GM12875 (cell line): ENCODE data around the gene KCNMA1.

Source experiments
- H3K4me3 ChIP-seq: one replicate; pipeline ENCODE4 v1.5.1; 2011; ENCODE audit warnings: low read depth, low read length, control low read depth
- TF ChIP-seq, protein P1 (sequence below): IDR thresholded peaks from 2 replicates; pipeline ENCODE4 v1.5.1; 2011; ENCODE audit warnings: low read depth, mild to moderate bottlenecking, control low read depth, inconsistent platforms, low read length, moderate library complexity, borderline replicate concordance; ENCODE audit not compliant: insufficient read depth

KCNMA1 gene

DNA sequence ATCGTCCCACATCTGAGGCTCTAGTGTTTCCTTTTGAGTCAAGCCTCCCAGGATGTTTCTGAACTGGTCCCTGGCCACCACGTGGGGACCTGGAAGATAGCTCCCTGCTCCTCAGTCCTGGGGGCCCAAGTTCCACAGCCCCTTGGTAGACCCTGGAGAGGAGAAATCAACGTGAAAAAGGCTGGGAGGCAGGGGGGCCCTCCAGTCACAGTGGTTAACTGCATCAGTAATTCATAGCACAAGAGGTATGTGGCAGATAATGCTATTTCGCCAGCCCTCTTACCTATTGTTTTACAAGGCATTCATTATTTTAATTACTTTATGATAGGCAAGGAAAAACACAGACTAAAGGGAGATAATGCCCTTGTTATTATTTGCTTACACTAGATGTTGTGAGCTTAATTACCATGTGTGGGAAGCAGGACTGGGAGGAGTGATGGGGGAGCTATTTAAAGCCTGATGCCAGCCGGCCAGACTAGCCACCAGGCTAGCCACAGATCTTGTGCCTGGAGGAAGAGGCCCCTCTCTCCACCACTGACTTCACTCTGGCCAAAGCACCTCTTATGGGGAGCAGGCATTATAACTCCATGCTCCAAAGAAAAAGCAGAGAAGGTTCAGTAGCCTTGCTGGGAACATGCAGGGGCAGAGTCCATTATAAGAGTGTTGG is 230.7 kb downstream of the KCNMA1 start:
- TF ChIP-seq, protein P1, sequence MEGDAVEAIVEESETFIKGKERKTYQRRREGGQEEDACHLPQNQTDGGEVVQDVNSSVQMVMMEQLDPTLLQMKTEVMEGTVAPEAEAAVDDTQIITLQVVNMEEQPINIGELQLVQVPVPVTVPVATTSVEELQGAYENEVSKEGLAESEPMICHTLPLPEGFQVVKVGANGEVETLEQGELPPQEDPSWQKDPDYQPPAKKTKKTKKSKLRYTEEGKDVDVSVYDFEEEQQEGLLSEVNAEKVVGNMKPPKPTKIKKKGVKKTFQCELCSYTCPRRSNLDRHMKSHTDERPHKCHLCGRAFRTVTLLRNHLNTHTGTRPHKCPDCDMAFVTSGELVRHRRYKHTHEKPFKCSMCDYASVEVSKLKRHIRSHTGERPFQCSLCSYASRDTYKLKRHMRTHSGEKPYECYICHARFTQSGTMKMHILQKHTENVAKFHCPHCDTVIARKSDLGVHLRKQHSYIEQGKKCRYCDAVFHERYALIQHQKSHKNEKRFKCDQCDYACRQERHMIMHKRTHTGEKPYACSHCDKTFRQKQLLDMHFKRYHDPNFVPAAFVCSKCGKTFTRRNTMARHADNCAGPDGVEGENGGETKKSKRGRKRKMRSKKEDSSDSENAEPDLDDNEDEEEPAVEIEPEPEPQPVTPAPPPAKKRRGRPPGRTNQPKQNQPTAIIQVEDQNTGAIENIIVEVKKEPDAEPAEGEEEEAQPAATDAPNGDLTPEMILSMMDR: no peak
- no peak overlapping the region for H3K4me3 ChIP-seq

DNA sequence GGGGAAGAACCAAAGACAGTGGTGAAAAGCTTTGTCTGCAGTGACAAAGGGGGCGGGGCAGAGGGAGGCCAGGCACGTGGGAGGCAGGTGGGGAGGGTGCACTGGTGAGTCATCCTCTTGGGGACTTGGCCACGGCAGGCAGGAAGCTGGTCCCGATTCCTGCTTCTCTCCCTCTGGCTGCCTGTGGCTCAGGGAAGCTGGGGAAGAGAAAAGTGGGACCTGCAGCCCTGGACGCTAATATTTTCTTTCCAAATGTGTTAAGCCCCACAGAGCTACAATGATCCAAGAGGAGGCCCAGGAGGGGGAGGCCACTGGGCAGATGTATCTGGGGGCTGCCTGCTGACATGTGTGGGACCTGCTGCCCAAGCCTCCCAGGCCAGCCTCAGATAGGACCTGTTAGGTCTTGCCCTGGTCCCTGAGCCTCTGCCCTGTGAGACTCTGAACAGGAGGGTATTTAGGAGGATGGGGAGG is 231.8 kb downstream of the KCNMA1 start:
- TF ChIP-seq, protein P1: no peak
- H3K4me3 ChIP-seq: no peak overlapping the region

DNA sequence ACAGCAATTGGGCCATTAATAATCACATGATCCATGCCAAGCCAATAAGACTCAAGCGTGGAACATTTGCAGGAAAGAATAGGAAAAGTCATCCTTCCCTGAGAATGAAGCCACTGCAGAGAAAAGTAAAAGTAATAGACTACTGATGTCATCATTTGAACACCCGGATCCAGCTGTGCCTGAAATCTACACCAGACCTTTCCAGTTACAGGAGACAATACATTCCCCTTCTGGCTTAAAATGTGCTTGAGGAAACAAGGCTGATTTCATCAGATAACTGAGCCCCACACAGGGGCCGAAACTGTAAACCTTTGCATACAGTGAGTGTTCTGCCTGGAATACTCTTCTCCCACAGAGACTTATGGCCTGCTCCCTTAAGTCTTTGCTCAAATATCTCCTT is 232.8 kb downstream of the KCNMA1 start:
- TF ChIP-seq, protein P1: no peak
- H3K4me3 ChIP-seq: no peak overlapping the region

DNA sequence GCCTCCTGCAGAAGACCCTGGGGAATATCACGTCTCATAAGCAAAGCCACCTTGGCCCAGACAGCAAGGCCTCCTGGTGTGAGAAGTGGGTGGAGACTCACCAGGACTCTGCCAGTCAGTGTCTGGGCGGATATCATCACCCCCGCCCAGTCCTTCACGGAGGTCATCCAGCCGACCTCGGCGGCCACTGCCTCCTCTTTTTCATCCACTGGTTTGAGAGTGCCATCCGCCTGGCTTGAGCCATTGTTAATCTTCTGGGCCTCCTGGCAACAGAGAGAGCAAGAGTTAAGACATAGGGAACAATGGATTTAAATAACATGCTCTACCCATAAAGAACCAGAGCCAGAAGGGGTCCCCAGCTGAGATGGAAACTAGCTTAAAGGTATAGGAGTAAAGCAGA is 233.8 kb downstream of the KCNMA1 start:
- TF ChIP-seq, protein P1: no peak
- no peak overlapping the region for H3K4me3 ChIP-seq

DNA sequence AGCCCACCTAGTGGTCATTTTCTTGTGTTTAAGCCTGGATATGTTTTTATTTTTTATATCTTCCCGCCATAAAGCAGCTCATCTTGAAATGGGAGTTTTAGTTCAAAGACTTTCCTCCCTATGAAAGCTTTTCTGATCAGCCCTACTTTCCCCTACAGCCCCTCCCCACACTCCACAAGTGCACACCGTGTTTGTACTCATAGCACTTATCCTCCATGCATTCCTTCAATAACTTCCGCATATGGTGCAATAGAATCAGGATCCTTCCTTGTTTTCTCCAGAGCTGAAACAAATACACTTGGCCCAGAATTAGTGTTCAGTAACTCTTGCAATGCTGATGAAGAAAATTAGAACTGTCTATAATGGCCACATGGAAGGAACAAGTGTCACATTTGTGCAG is 235.9 kb downstream of the KCNMA1 start:
- TF ChIP-seq, protein P1: no peak
- H3K4me3 ChIP-seq: no peak overlapping the region

DNA sequence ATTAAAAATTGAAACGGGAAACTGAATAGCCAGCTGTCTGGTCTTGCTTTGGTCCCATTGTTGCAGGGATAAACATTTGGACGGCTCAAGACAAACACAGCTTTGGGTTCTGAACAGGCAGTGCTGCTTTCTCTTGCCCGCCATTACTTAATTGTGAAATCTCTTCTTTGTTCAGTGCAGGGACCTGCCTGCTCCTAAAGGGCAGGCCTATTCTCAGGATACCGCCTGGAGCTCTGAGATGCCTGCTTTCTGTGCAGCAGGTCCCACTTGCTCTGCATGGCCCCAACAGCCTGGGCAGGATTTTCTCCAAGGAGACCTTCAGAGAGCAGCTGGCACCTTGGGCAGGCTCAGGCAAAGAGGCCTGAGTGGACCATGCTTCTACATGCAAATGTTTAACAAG is 237.6 kb downstream of the KCNMA1 start:
- no peak overlapping the region for H3K4me3 ChIP-seq
- TF ChIP-seq, protein P1: no peak

DNA sequence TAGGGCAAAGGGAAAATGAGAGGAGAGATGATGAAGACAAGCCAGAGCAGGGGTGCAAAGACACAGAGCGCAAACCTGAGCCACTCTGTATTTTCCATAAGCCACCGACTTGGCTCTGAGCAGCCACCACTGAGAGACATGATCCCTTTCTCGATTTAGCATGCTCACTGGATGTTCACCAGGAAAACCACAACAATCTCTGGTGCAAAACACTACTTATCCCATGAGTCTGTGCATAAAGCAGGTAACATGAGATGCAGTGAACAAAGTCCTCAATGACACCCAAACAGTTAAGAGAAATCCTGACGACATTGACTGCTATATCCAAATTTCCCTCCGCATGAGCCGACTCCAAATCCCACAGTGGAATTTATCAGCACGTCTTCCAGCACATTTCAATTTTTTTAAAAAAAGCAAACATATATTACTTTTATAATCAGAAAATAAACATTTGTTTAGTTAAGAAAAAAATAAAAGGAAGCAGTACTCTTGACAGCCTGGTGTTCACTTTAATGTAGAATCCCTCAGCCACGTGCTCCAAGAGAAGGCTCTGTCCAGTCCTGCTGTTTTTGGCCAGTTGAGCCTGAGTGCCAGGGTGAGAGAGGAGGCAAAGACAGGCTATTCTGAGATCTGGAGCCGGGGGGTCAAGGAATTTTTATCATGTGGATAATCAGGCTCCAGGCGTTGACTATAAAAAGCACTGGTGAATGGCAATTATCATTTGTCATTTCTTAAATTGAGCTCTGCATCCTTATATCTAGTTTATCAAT is 238.4 kb downstream of the KCNMA1 start:
- no peak overlapping the region for H3K4me3 ChIP-seq
- TF ChIP-seq, protein P1: no peak
